Lower lobe of right lung (tissue), 2 donors: Measurements from ENCODE around the gene MUC21. TPM values are rescaled to one million over a fixed set of nuclear protein-coding genes. Genes with fewer than 3 reads are reported as not detected.
"Not testable (repeated sequence)": the region's sequence is repeated elsewhere in the genome, so short reads cannot be mapped to it uniquely, and the experiment has no call there.

Source experiments
- ATAC-seq, 2 donors: fragments of 200-7000 bp; cut with Tn5 transposase; one replicate each; pipeline ENCODE4 v1.9.1; 2020 to 2022; ENCODE audit warnings: mild to moderate bottlenecking in 2 of 2, moderate library complexity in 2 of 2
- DNase-seq: peaks from one replicate; pipeline ENCODE4 v3.0.0-alpha.2; 2020
- H3K27ac ChIP-seq: fragments of 200-600 bp; one replicate; pipeline ENCODE4 v1.8.0; 2022
- H3K27me3 ChIP-seq: fragments of 200-600 bp; one replicate; pipeline ENCODE4 v1.8.0; 2022; ENCODE audit warnings: low read depth
- H3K36me3 ChIP-seq: fragments of 200-600 bp; one replicate; pipeline ENCODE4 v1.8.0; 2022; ENCODE audit warnings: mild to moderate bottlenecking
- H3K4me1 ChIP-seq: fragments of 200-600 bp; one replicate; pipeline ENCODE4 v1.8.0; 2022
- H3K4me3 ChIP-seq: fragments of 200-600 bp; one replicate; pipeline ENCODE4 v1.8.0; 2022; ENCODE audit warnings: mild to moderate bottlenecking
- H3K9me3 ChIP-seq: fragments of 200-600 bp; one replicate; pipeline ENCODE4 v1.8.0; 2022
- CTCF ChIP-seq: fragments of 200-600 bp; IDR thresholded peaks from one replicate; pipeline ENCODE4 v1.8.0; 2022; ENCODE audit warnings: antibody characterized with exemption, mild to moderate bottlenecking
- intact Hi-C: fragments of 100-400 bp; cut with DNase I; formaldehyde crosslinking; loops from one replicate; pipeline ENCODE4 v1.11.0; 2022
- total RNA-seq: library from RNA; stranded (reverse); fragmentation: NEBNext Ultra II Directional; extraction: Animal tissue kit (Norgen Biotek cat#: 25700); gene quantifications from one replicate; pipeline ENCODE4 v1.2.1, GENCODE V29; 2021
- donor health status: DM: no; HTN: yes; CAD: no; lungs with severe emphysema.

MUC21 gene
- total RNA-seq, 1 donor from 2014 or later = 3.8 TPM

- intact Hi-C loops = no loop called here
- Histone ChIP-seq H3K9me3 (no peaks in the 10 kb centered on the region), H3K36me3 (no peaks in the 10 kb centered on the region), H3K27me3 (no peaks in the 10 kb centered on the region), H3K4me3 (no peak overlapping the region), H3K4me1 (no peaks in the 10 kb centered on the region), H3K27ac (no peak overlapping the region)
- no peak for DNase-seq
- no peak for TF ChIP-seq CTCF
- ATAC-seq = no peak
Observed at GRCh38 chr6:30990422-30991086, 7.0 kb downstream of the MUC21 start.

GRCh38 chr6:30991891-30992290 is 8.4 kb downstream of the MUC21 start:
- no peaks in the 10 kb centered on the region for H3K9me3 ChIP-seq
- no peaks in the 10 kb centered on the region for H3K27me3 ChIP-seq
- ATAC-seq = no peak
- no peaks in the 10 kb centered on the region for H3K4me1 ChIP-seq
- intact Hi-C loops = no loop called here
- H3K27ac ChIP-seq = no peak overlapping the region
- H3K36me3 ChIP-seq = no peaks in the 10 kb centered on the region
- TF ChIP-seq CTCF = no peak
- H3K4me3 ChIP-seq = no peak overlapping the region
- DNase-seq = no peak

- ATAC-seq = no peak
Observed at GRCh38 chr6:30997301-30997700, 13.8 kb downstream of the MUC21 start.

GRCh38 chr6:30998785-30999184 is 15.3 kb downstream of the MUC21 start:
- Histone ChIP-seq H3K4me3 (no peak overlapping the region), H3K36me3 (no peaks in the 10 kb centered on the region), H3K4me1 (no peaks in the 10 kb centered on the region), H3K27ac (no peak overlapping the region), H3K27me3 (no peaks in the 10 kb centered on the region), H3K9me3 (no peaks in the 10 kb centered on the region)
- ATAC-seq = no peak
- no peak for DNase-seq
- no peak for TF ChIP-seq CTCF
- intact Hi-C loops = no loop called here

More at GRCh38 chr6:30997301-30997700, 13.8 kb downstream of the MUC21 start:
- no peaks in the 10 kb centered on the region for H3K9me3 ChIP-seq
- no peak overlapping the region for H3K4me3 ChIP-seq
- no peak for TF ChIP-seq CTCF
- H3K27ac ChIP-seq = no peak overlapping the region
- no peaks in the 10 kb centered on the region for H3K4me1 ChIP-seq
- no peak for DNase-seq
- no peaks in the 10 kb centered on the region for H3K27me3 ChIP-seq
- intact Hi-C loops = no loop called here
- no peaks in the 10 kb centered on the region for H3K36me3 ChIP-seq

- H3K27ac ChIP-seq, H3K4me1 ChIP-seq, intact Hi-C loops, H3K9me3 ChIP-seq, H3K27me3 ChIP-seq, H3K36me3 ChIP-seq, DNase-seq, ATAC-seq, H3K4me3 ChIP-seq: not testable (repeated sequence)
Observed at GRCh38 chr6:31000067-31000860, 16.7 kb downstream of the MUC21 start.

- TF ChIP-seq CTCF = no peak
- intact Hi-C loops = no loop called here
Observed at GRCh38 chr6:31001281-31001888, 17.9 kb downstream of the MUC21 start.

More at GRCh38 chr6:31001281-31001888, 17.9 kb downstream of the MUC21 start:
- Histone ChIP-seq H3K36me3 (no peaks in the 10 kb centered on the region), H3K27ac (no peak overlapping the region), H3K4me1 (peaks cover 4% of the 10 kb centered on the region), H3K27me3 (no peaks in the 10 kb centered on the region), H3K9me3 (no peaks in the 10 kb centered on the region), H3K4me3 (no peak overlapping the region)
- ATAC-seq (no peak), DNase-seq (no peak)
